HepG2 (cell line): ENCODE measurements around the gene SMTNL1. TPM values are rescaled to one million over a fixed set of nuclear protein-coding genes. Genes with fewer than 3 reads are reported as not detected.

Experiments
- CAMTA2 ChIP-seq: sonication (generic); formaldehyde crosslinking; IDR thresholded peaks from 2 replicates; pipeline ENCODE4 v1.4.0; 2020; ENCODE audit warnings: mild to moderate bottlenecking, missing genetic modification reagents, borderline replicate concordance
- FOXJ3 ChIP-seq: sonication (generic); formaldehyde crosslinking; IDR thresholded peaks from 2 replicates; pipeline ENCODE4 v1.4.0; 2020; ENCODE audit warnings: missing genetic modification reagents, mild to moderate bottlenecking, borderline replicate concordance
- HBP1 ChIP-seq: IDR thresholded peaks from 2 replicates; pipeline ENCODE4 v1.6.1; 2016; ENCODE audit warnings: low read depth, control low read depth
- IKZF1 ChIP-seq: fragments of 450-650 bp; IDR thresholded peaks from 2 replicates; pipeline ENCODE4 v1.7.1; 2016
- JARID2 ChIP-seq: sonication (generic); formaldehyde crosslinking; IDR thresholded peaks from 2 replicates; pipeline ENCODE4 v1.8.1; 2023; ENCODE audit warnings: missing genetic modification reagents, inconsistent platforms; ENCODE audit not compliant: insufficient replicate concordance
- KAT2B ChIP-seq: fragments of 150-350 bp; IDR thresholded peaks from 2 replicates; pipeline ENCODE4 v1.6.1; 2014; ENCODE audit warnings: low read depth, low read length, borderline replicate concordance
- LBX2 ChIP-seq: sonication (generic); formaldehyde crosslinking; IDR thresholded peaks from 2 replicates; pipeline ENCODE4 v1.5.0; 2020; ENCODE audit warnings: missing genetic modification reagents, mild to moderate bottlenecking, borderline replicate concordance
- MAF1 ChIP-seq: sonication (generic); formaldehyde crosslinking; IDR thresholded peaks from 2 replicates; pipeline ENCODE4 v1.5.0; 2020; ENCODE audit warnings: missing genetic modification reagents, borderline replicate concordance
- NPAS2 ChIP-seq: sonication (generic); formaldehyde crosslinking; IDR thresholded peaks from 2 replicates; pipeline ENCODE4 v1.8.0; 2022; ENCODE audit warnings: mild to moderate bottlenecking, missing genetic modification reagents, borderline replicate concordance
- PTBP1 ChIP-seq: fragments of 200-400 bp; formaldehyde crosslinking; IDR thresholded peaks from 2 replicates; pipeline ENCODE4 v1.6.1; 2018; ENCODE audit warnings: low read length, low read depth; ENCODE audit not compliant: poor library complexity, severe bottlenecking
- SMARCE1 ChIP-seq: fragments of 450-650 bp; IDR thresholded peaks from 2 replicates; pipeline ENCODE4 v1.6.1; 2017; ENCODE audit warnings: borderline replicate concordance
- STAT6 ChIP-seq: sonication (generic); formaldehyde crosslinking; IDR thresholded peaks from 2 replicates; pipeline ENCODE4 v1.4.0; 2020; ENCODE audit warnings: missing genetic modification reagents, mild to moderate bottlenecking, borderline replicate concordance
- ZBTB39 ChIP-seq: sonication (generic); formaldehyde crosslinking; IDR thresholded peaks from 2 replicates; pipeline ENCODE4 v1.5.0; 2020; ENCODE audit warnings: missing genetic modification reagents
- ZBTB46 ChIP-seq: sonication (generic); formaldehyde crosslinking; IDR thresholded peaks from 2 replicates; pipeline ENCODE4 v1.4.0; 2020; ENCODE audit warnings: mild to moderate bottlenecking, missing genetic modification reagents, borderline replicate concordance
- ZKSCAN8 ChIP-seq: IDR thresholded peaks from 2 replicates; pipeline ENCODE4 v1.6.1; 2016; ENCODE audit warnings: borderline replicate concordance, missing genetic modification reagents, missing compliant biosample characterization
- ZNF232 ChIP-seq: sonication (generic); formaldehyde crosslinking; IDR thresholded peaks from 2 replicates; pipeline ENCODE4 v1.4.0; 2020; ENCODE audit warnings: missing genetic modification reagents, borderline replicate concordance
- ZNF251 ChIP-seq: sonication (generic); formaldehyde crosslinking; IDR thresholded peaks from 2 replicates; pipeline ENCODE4 v1.9.0; 2021; ENCODE audit warnings: mild to moderate bottlenecking, missing genetic modification reagents
- ZNF709 ChIP-seq: sonication (generic); formaldehyde crosslinking; IDR thresholded peaks from 2 replicates; pipeline ENCODE4 v1.5.0; 2020; ENCODE audit warnings: mild to moderate bottlenecking, missing genetic modification reagents
- ZNF768 ChIP-seq: sonication (generic); formaldehyde crosslinking; IDR thresholded peaks from 2 replicates; pipeline ENCODE4 v1.4.0; 2020; ENCODE audit warnings: missing genetic modification reagents
- ZNF773 ChIP-seq: sonication (generic); formaldehyde crosslinking; IDR thresholded peaks from 2 replicates; pipeline ENCODE4 v1.4.0; 2020; ENCODE audit warnings: missing genetic modification reagents, borderline replicate concordance
- ZSCAN25 ChIP-seq: sonication (generic); formaldehyde crosslinking; IDR thresholded peaks from 2 replicates; pipeline ENCODE4 v1.8.0; 2022; ENCODE audit warnings: mild to moderate bottlenecking, missing genetic modification reagents
- polyA plus RNA-seq, 8 experiments: library from polyadenylated mRNA; depleted of rRNA in 3 of 8; stranded (reverse) in 7 of 8; unstranded in 1 of 8; fragments of >200 nt; fragmentation: Illumina TruSeq in 4 of 8; extraction: Trizol in 4 of 8; gene quantifications; 2 replicates each; pipeline versions ENCODE4 v1.2.1 to v1.2.3, GENCODE V29; 2011 to 2016; ENCODE audit warnings: low read depth in 4 of 8, missing spikeins in 1 of 8, mixed read lengths in 1 of 8; ENCODE audit not compliant: insufficient read depth in 1 of 8
- total RNA-seq, 5 experiments: library from RNA; depleted of rRNA; stranded (reverse); fragments of >200 nt; fragmentation: Illumina TruSeq; extraction: Trizol; gene quantifications; 2 replicates each; pipeline ENCODE4 v1.2.3, GENCODE V29; 2016; ENCODE audit warnings: low read depth in 1 of 5

SMTNL1 gene
- total and polyA plus RNA-seq, 2 of the 13 experiments (the other 11 are each of a cell fraction or from before 2014, with no cell fraction given), result 0.04 TPM; not detected in 1

- TF ChIP-seq CAMTA2 (CRISPR knock-in tag), result no peak
- TF ChIP-seq ZBTB46 (CRISPR knock-in tag), result no peak
- TF ChIP-seq ZNF251, result no peak
- no peak for TF ChIP-seq MAF1 (CRISPR knock-in tag)
- no peak for TF ChIP-seq PTBP1
- no peak for TF ChIP-seq STAT6 (CRISPR knock-in tag)
- no peak for TF ChIP-seq ZBTB39 (CRISPR knock-in tag)
- TF ChIP-seq ZNF768 (CRISPR knock-in tag), result no peak; the same call in 1 of the 2 replicates
- TF ChIP-seq JARID2 (CRISPR knock-in tag), result no peak
- no peak for TF ChIP-seq LBX2 (CRISPR knock-in tag)
- TF ChIP-seq FOXJ3, result no peak
- TF ChIP-seq ZSCAN25 (CRISPR knock-in tag), result no peak
- TF ChIP-seq ZNF709 (CRISPR knock-in tag), result 0 out of 2 replicates have a peak, but pooled peaks have one; percentile 49
- TF ChIP-seq HBP1, result no peak
- TF ChIP-seq ZNF773, result no peak
- no peak for TF ChIP-seq SMARCE1
- TF ChIP-seq NPAS2 (CRISPR knock-in tag), result no peak
- no peak for TF ChIP-seq KAT2B
- no peak for TF ChIP-seq ZNF232 (CRISPR knock-in tag)
- TF ChIP-seq IKZF1, result no peak
- no peak for TF ChIP-seq ZKSCAN8 (CRISPR knock-in tag)
Measured at GRCh38 chr11:57567515-57568329, 30.3 kb downstream of the SMTNL1 start, which contains the start of gene UBE2L6 (continued).
